ENCODE results near the gene ZNF780A.
"Not testable (repeated sequence)": the region's sequence is repeated elsewhere in the genome, so short reads cannot be mapped to it uniquely, and the experiment has no call there.

ZNF780A gene

DNA sequence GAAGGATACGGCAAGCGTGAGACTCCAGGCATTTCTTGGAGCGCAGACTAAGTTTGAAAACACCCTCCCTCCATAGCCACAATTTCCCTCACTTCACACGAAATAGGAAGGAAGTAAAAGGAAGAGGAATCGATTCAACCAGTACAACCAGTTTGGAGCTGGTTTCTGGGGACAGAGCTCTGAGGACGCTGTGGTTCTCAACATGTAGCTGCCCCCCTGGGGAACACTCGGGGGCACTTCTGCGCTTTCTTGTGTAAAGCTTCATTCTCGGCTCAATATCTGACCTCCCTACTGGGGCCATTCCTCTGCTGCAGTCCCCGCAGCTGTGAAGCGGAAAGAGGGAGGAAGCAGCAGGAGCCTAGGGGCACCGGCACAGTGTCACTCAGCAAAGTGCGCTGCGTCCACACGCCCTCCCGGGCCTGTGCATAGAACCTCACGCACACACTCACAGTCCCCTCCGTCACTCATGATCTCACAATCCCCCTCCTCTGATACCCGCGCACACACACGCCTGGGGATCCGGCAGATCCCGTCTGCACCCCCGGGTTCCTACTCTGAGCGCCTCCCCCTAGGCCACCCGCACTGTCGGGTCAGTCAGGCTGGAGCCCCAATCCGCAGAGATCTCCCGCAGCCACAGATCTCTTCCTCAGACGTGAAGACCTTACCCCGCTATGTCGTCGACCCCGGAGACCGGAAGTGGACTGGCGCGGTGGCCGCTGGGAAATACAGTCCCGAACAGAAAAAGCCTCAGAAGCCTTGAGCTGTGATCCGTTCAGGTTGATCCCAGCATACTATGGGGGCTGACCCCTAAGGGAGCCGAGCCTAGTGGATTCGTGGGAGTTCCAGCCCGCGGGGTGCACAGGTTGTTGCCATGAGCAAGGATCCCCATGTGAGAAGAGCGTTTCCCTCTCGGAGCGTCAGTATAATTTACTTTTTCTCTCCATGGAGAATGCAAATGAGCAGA lies at the start of gene ZNF780A:
ZNF780A (minus strand) TSS at position 703 of the 964 bp plus-strand sequence. CDS start 6,190 bp downstream, outside the sequence.
- peak; percentile 76 for DNase-seq

DNA sequence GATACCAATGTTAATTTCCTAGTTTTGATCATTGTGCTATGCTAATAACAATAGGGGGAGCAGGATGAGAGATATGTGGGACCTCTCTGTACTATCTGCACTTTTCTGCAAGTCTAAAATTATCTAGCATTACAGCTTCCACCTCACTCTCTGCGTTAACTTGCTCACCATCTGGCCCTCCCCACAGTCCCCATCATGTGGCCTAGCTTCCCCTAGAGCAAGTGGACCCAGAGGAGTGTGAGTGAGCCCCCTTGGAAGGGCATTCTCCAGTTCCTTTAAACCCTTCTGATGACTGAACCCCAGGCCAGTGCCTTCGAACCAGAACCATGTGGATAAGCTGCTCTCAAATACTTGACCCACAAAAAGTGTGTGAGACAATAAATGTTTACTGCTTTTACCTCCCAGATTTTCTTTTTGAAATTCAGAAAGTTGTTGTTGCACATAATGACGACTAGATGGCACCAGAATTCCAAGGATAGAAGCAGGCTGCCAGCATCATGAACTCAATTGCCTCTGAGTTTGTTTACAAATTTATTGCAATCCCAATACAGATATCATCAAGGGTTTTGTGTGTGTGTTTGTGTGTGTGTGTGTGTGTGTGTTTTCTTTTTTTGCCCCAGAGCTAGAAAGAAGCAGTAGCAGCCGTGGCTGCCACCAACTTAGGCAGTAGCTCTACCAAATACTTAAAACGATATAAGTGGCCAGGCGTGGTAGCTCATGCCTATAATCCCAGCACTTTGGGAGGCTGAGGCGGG lies 49.0 kb upstream of the ZNF780A start:
- DNase-seq, result peak; percentile 45

DNA sequence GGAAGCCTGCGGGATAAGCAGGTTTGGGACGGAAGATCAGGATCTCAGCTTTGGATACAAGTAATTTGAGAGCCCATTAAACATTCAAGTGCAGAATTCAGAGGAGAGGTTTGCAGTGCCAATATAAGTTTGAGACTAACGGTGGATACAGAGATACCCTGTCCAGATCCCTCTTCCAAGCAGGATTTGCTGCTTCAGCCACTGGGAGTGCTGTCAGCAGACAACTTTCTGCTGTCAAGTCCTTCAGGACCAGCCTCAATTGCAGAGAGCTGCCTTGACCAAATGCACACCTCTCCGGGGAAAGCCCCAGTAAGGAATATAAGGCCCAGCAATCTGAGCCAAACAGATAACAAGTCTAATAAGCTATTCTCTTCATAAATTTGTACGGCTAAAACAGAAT lies 46.1 kb upstream of the ZNF780A start:
- no peak for DNase-seq

DNA sequence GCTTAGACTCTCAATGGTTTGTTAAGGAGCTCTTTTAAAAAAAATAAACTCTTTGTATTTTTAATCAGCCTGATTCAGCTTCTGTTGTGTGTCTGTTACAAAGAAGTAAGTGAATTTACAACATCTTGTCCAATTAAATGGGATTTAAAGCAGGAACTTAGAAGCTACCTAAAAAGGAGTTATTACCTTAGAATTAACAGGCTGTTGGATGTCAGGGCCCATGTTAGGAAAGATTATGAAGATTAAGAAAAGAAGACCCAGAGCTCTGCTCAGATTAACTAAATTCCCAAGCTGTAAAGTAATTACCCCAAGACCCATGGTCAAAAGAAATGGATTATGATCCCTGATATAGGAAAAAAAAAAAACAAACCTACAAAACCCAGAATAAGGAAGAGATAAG lies 44.1 kb upstream of the ZNF780A start:
- DNase-seq, result no peak

DNA sequence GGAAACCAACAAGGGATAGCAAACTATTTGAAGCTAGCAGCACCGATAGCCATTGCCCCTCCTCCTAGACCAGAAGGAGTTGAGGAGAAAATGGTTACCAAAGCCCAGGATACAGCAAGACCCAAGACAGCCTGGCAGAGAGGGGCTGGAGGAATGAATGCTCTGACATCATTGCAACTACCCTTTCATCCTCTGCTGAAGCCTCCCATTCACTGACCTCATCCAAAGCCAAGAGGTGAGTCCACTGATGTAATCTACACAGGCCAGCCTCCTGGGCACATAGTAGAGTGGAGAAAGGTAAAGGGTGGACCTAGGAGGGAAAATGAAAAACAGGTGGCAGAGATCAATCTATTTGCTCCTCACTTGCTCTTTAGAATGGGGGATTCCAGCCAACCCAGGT lies 42.7 kb upstream of the ZNF780A start:
- DNase-seq, result no peak

DNA sequence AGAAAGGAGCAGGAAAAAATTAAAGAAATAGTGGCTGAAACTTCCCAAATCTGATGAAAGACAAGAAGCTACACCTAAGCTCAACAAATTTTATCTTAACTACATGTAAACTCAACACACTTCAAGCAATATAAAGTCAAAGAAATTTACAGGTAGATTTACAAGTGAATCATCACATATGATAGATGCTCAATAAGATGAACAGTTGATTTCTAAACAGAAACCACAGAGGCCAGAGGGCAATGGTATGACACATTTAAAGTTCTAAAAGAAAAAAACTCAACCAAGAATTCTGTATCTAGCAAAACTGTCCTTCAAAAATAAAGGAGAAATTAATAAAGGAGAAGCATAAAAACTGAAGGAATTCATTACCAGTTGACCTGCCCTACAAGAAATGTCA lies 39.3 kb upstream of the ZNF780A start:
- no peak for DNase-seq

DNA sequence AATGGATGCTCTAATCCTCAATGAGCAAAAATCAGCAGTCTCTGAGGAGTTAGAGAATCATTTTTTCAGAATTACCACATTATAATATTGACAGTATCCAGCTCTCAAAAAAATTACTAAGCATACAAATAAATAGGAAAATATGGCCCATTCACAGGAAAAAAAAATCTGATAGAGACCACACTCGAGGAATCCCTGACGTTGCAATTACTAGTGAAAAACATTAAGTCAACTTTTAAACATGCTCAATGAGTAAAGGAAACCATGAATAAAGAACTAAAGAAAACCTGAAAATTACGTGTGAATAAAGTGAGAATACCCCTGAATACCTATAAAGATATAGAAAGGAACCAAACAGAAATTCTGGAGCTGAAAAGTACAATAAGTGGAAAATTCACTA lies 38.7 kb upstream of the ZNF780A start:
- no peak for DNase-seq

DNA sequence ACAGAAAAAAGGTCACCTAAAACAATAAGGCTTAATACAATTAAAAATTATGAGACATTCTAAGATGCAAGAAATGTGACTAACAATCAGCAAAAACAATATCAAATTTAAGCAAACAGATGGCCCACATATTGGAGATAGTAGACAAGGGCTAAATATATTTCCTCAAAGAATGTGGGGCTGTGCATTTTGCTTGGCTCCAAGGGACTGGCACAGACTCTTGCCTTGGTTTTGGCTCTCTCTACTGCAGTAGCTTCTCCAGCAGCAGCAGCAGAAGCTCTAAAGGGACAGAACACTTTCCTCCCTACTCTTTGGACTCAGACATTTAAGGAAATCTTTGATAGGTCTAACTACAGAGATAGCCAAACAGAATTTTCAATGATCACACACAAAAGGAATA lies 38.2 kb upstream of the ZNF780A start:
- no peak for DNase-seq

DNA sequence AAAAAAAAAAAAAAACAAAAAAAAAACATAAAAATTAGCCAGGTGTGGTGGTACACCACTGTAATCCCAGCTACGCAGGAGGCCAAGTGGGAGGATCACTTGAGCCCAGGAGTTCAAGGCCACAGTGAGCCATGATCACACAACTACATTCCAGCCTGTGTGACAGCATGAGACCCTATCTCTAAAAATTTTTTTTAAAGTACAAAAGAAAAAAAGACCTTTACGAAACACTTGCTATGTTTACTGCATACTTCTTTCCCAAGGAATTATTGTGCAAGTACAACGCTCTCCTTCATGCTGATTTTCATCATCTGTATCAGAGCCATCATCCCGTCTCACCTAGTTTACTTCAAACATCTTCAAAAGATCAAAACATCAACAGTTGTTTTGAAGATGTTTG lies 28.6 kb upstream of the ZNF780A start:
- no peak for DNase-seq

DNA sequence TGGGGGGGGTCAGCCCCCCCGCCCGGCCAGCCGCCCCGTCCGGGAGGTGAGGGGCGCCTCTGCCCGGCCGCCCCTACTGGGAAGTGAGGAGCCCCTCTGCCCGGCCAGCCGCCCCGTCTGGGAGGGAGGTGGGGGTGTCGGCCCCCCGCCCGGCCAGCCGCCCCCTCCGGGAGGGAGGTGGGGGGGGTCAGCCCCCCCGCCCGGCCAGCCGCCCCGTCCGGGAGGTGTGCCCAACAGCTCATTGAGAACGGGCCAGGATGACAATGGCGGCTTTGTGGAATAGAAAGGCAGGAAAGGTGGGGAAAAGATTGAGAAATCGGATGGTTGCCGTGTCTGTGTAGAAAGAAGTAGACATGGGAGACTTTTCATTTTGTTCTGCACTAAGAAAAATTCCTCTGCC lies 27.9 kb upstream of the ZNF780A start:
- not testable (repeated sequence) for DNase-seq

DNA sequence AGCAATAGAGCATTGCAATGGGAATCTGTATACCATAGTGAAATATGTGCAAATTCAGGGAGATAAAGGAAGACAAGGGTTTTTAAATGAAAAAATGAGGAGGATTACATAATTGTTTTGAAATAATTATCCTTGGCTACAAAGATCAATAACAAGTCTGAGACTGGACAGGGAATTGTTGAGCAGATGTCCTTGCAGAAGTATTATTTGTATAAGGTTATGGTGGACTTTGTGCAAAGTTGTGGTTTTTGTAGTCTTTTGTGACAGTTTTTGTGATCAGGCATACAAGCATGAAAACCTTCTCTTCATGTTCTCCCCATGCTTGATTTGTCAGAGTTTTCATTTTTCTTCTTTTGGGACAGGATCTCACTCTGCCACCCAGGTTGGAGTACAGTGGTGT lies 25.3 kb upstream of the ZNF780A start:
- no peak for DNase-seq

DNA sequence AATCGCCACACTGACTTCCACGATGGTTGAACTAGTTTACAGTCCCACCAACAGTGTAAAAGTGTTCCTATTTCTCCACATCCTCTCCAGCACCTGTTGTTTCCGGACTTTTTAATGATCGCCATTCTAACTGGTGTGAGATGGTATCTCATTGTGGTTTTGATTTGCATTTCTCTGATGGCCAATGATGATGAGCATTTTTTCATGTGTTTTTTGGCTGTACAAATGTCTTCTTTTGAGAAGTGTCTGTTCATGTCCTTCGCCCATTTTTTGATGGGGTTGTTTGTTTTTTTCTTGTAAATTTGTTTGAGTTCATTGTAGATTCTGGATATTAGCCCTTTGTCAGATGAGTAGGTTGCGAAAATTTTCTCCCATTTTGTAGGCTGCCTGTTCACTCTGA lies 23.4 kb upstream of the ZNF780A start:
- not testable (repeated sequence) for DNase-seq

DNA sequence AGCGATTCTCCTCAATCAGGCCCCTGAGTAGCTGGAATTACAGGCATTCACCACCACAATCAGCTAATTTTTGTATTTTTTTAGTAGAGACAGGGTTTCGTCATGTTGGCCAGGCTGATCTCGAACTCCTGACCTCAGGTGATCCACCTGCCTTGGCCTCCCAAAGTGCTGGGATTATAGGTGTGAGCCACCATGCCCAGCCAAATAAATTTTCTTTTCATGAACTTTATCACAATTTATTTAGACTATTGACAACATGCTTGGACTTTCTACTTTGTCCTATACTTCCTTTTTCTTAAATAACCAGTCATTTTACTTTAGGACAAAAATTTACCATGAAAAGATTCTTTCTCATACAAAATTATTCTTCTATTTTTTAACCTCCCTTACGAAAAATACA lies 21.5 kb upstream of the ZNF780A start:
- DNase-seq, result not testable (repeated sequence)

DNA sequence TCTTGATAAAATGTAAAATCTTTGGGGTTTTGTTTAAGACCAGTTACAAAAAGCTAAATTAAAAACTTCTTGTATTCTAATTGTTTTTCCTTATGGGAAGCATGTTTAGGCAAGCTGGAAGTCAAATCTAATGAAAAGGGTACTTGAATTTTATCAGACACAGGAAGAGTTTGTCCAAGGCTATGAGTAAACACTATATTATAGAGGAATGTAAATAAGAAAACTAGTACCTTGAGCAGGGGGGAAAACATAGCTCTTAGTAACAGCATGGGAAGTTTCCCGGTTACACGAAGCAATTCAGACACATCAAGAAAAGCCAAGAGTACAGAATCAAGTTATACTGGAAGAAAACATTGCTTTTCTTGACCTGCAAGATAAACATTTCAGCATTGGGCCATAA lies 19.8 kb upstream of the ZNF780A start:
- DNase-seq, result no peak

DNA sequence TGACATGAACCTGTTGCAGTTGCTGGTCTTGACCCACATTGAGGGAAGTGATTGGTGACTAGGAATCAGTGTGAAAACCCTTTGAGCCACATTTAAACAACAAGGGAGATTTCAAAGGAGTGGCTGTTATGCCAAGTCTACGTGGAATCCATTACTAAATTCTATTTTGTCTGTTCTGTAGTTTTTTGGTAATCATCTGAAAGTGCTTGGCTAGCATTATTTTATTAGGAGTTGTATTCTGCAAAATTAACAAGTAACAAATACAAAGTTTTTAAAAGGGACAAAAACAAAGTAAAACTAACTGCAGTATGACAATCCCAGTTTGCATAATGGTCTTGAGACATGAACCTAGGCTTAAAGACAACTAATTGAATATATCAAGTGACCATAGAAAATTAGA lies 14.0 kb upstream of the ZNF780A start:
- no peak for DNase-seq

DNA sequence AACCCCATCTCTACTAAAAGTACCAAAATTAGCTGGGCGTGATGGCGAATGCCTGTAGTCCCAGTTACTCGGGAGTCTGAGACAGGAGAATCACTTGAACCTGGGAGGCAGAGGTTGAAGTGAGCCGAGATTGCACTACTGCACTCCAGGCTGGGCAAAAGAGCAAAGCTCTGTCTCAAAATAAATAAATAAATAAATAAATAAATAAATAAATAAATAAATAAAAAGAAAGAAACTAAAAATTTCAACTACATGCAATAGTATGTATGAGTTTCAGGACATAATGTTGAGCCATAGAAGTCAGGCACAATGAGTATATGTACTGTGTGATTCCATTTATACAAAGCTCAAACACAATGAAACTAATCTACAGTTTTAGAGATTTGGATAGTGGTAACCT lies 12.9 kb upstream of the ZNF780A start:
- no peak for DNase-seq

DNA sequence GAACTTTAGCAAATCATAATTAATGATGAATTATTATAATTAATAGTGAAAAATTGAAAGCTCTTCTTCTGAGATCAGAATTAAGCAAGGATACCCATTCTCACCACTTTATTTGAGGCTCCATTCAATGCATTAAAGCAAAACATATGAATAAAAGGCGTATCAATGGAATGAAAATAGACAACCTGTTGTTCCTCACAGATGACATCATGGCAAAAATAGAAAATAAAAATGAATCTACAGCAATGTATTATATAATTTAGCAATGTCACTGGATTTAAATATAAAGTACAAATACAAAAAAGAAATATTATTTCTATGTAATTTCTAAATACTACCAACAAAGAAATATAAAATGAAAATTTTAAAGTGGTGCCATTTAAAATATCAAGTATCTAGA lies 11.1 kb upstream of the ZNF780A start:
- no peak for DNase-seq

DNA sequence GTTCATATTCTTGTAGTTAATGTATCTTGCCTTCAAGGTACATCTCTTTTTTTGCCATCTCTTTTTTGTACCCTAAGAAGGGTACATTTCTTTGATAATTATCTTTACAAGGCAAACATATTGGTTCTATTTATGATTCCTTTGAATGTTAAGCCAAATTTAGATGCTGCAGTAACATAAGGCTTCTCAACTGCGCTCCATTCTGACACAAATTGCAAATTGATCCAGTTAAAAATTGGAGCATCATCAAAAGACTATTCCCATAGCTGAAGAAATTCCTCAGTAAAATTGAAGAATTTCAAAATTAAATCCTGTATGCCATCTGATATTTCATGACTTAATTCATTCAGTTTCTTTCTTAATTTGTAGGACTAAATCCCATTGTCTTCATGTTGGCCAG lies 2.7 kb upstream of the ZNF780A start:
- DNase-seq, result no peak

DNA sequence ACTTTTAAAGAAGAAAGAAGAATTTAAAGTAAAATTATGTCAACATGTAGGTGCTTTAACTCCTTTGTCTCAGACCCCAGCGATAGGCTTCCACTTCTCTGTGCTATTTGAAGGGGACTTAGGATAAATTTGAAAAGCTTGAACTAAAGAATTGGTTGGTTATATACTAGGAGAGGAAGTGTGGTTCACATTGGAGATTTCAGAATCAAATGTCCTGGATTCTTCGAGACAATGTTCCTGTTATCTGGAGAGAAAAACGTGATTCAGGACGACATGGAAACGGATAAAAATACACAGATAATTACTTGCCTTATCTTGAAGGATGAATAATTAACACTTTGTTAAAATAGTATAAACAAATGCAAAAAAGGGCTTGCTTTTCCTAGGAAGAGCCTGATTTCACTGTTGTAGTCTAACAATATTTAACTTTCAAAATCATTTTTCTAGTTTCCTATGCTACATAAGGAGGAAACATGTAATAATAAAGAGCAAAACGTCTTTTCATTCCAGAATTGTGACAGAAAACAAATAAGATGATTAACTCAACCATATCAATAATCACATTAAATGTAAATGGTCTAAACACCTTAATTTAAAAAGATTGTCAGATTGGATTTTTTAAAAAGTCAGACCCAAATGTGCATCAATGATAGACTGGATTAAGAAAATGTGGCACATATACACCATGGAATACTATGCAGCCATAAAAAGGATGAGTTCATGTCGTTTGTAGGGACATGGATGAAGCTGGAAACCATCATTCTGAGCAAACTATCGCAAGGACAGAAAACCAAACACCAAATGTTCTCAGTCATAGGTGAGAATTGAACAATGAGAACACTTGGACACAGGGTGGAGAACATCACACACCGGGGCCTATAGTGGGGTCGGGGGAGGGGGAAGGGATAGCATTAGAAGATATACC lies 724 bp upstream of the ZNF780A start:
- no peak for DNase-seq

DNA sequence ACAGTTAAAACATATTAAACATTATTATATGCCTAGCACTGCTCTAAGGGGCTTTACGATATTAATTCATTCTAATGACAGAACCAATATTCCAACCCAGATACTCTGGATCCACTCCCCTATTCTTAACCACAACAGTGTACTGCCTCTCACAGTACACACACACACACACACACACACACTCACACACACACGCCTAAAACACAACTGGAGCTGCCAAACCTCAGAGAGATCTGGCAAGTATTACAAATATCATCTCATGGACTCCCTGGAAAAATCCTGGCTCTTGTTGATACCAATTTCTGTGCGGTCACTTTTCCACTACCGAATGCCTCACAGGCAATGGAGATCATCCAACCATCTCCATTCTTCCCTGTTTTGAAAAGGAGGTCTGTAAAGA lies 1.3 kb downstream of the ZNF780A start:
- DNase-seq, result peak; percentile 2

DNA sequence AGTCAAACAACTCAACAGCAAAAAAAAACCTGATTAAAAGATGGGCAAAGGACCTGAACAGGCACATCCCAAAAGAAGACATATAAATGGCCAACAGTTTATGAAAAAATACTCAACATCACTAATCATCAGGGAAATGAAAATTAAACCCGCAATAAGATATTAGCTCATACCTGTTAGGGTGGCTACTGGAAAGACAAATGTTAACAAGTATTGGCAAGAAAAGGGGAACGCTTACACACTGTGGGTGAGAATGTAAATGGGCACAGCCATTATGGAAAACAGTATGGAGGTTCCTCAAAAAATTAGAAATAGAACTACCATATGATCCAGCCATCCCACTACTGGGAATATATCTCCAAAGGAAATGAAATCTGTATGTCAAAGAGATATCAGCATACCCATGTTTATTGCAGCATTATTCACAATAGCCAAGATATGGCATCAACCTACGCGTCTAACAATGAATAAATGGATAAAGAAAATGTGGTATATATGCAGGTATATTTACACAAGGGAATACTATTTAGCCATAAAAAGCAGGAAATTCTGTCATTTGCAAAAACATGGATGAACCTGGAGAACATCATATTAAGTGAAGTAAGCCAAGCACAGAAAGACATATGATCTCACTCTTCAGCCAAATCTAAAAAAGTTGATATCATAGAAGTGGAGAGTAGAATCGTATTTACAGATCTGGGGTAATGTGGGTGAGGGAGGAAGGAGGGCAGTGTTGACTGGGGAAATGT lies 2.3 kb downstream of the ZNF780A start:
- no peak for DNase-seq

DNA sequence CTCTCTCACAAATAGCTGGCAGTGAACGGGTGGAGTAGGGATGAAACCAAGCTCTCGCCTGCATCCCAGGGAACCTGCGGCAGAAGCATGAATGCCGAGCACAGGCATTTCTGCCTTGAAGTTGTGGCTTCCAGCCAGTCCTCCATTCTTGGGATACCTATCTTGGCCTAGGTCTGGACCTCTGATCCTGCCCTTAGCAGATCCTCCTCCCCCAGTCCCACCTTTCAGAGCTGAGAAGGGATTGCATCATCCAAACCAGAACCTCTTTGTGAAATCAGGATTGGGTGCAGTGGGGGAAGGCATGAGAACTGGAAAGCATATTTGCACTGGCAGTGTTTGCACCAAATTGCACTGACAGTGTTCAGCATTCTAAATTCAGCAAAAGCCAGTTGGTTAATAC lies 5.8 kb downstream of the ZNF780A start:
- DNase-seq, result no peak

Data from EL (cell line).